ENCODE results near the gene MRPL11.
"Not testable (repeated sequence)": the region's sequence is repeated elsewhere in the genome, so short reads cannot be mapped to it uniquely, and the experiment has no call there.

MRPL11 gene

GRCh38 chr11:66447012-66447411 lies 8.4 kb upstream of the MRPL11 start:
- H3K4me3 ChIP-seq (ENCODE audit: low read depth, low read length): no peak overlapping the region
- no peak for DNase-seq (ENCODE audit: low read depth)
- no peak for TF ChIP-seq CTCF (IDR thresholded peaks at IDR 0.05; ENCODE audit: insufficient read depth, low read depth, low read length, missing control alignments)

DNA sequence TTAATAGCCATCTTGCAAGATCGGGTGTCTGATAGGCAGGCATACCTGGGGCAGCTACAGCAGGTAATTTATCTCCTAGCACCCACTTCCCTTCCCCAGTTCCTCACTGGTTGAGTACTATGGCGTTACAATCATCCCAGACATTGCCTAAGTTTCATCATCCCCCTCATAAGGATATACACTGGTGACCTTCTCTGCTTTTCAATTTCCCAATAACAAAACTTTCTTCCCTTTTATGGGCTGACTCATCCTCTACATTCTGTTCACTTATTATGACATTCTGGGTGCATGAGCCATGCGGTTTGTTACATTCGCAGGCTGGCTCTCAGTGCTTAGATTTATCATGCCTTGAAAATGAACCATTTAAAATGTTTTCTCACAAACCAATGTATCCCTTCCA lies 5.0 kb upstream of the MRPL11 start:
- H3K4me3 ChIP-seq (ENCODE audit: low read depth, low read length): no peak overlapping the region
- no peak for DNase-seq (ENCODE audit: low read depth)
- no peak for TF ChIP-seq CTCF (IDR thresholded peaks at IDR 0.05; ENCODE audit: insufficient read depth, low read depth, low read length, missing control alignments)

GRCh38 chr11:66440940-66441282 lies 2.3 kb upstream of the MRPL11 start:
- not testable (repeated sequence) for H3K4me3 ChIP-seq (ENCODE audit: low read depth, low read length); DNase-seq (ENCODE audit: low read depth)

- not testable (repeated sequence) for H3K4me3 ChIP-seq (ENCODE audit: low read depth, low read length); DNase-seq (ENCODE audit: low read depth)
Measured at GRCh38 chr11:66440101-66440939, 1.7 kb upstream of the MRPL11 start.

DNA sequence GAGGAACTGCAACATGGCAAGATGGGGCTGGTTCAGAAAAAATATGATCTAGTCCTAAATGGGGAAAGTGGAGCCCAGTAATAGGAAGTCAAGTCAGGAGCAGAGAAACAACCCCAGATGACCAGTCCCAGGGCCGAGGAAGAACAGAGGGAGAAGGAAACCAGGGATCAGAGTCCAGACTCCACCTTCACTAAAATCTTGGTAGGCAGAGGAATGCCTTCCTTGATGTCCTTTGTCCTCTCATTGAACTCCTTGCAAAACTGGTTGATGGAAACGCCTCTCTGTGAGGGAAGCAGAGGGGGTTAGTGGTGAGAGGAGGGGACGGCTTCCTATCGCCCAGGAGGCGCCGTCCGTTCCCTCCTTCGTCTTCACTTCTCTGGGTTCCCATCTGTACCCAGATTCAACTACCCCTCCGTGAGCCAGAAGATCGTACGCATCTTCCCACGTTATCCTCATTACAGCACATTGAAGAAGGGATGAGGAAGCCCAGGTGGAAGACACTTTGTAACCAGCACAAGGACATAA lies 607 bp downstream of the MRPL11 start:
- TF ChIP-seq CTCF (IDR thresholded peaks at IDR 0.05; ENCODE audit: insufficient read depth, low read depth, low read length, missing control alignments): no peak
- no peak for DNase-seq (ENCODE audit: low read depth)
- H3K4me3 ChIP-seq (ENCODE audit: low read depth, low read length): peak overlapping the region; percentile 85

- H3K4me3 ChIP-seq (ENCODE audit: low read depth, low read length): no peak overlapping the region
- no peak for TF ChIP-seq CTCF (IDR thresholded peaks at IDR 0.05; ENCODE audit: insufficient read depth, low read depth, low read length, missing control alignments)
- no peak for DNase-seq (ENCODE audit: low read depth)
Measured at GRCh38 chr11:66432597-66432996, 6.1 kb downstream of the MRPL11 start.

- DNase-seq (ENCODE audit: low read depth): not testable (repeated sequence)
Measured at GRCh38 chr11:66431871-66432329, 6.7 kb downstream of the MRPL11 start.

DNA sequence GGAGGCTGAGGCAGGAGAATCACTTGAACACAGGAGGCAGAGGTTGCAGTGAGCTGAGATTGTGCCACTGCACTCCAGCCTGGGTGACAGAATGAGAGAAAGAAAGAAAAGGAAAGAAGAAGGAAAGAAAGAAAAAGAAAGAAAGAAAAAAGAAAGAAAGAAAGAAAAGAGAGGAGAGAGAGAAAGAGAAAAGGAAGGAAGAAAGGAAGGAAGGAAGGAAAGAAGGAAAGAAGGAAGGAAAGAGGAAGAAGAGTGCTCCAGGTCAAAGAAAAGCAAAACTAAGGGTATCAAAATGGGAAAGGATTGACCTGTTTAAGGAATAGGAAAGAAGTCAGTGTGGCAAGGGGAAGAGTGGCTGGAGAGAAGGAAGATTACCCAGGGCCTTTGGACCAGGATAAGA lies 7.4 kb downstream of the MRPL11 start:
- not testable (repeated sequence) for H3K4me3 ChIP-seq (ENCODE audit: low read depth, low read length); DNase-seq (ENCODE audit: low read depth)

More at GRCh38 chr11:66431871-66432329, 6.7 kb downstream of the MRPL11 start:
- not testable (repeated sequence) for H3K4me3 ChIP-seq (ENCODE audit: low read depth, low read length)

GRCh38 chr11:66429983-66430602 lies 8.6 kb downstream of the MRPL11 start:
- peak; percentile 79 for DNase-seq (ENCODE audit: low read depth)
- no peak overlapping the region for H3K4me3 ChIP-seq (ENCODE audit: low read depth, low read length)
- peak; percentile 90 for TF ChIP-seq CTCF (IDR thresholded peaks at IDR 0.05; ENCODE audit: insufficient read depth, low read depth, low read length, missing control alignments)
